C4-2B (cell line): ENCODE results near the gene SEMA4D.

ENCODE experiments used
- CTCF ChIP-seq: fragments of 450-650 bp; conservative IDR thresholded peaks from 2 replicates; pipeline ENCODE4 v1.5.1; 2017; ENCODE audit warnings: mild to moderate bottlenecking
- ZFX ChIP-seq: fragments of 450-650 bp; IDR thresholded peaks from 2 replicates; pipeline ENCODE4 v1.6.1; 2017

GRCh38 chr9:89380437-89381307 is 117.2 kb downstream of the SEMA4D start:
- TF ChIP-seq CTCF (no peak), ZFX (no peak)
